NB4 (cell line): ENCODE measurements around the gene EMD.

Source experiments
- DNase-seq: peaks from one replicate; pipeline ENCODE4 v3.0.0; 2010; ENCODE audit warnings: low read depth
- H3K4me3 ChIP-seq: one replicate; pipeline ENCODE4 v1.5.1; 2011; ENCODE audit warnings: mild to moderate bottlenecking, low read depth, low read length, moderate library complexity
- CTCF ChIP-seq: IDR thresholded peaks from one replicate; pipeline ENCODE4 v1.5.1; 2012; ENCODE audit warnings: low read depth, low read length
- MAX ChIP-seq: IDR thresholded peaks from 2 replicates; pipeline ENCODE4 v1.6.1; 2011; ENCODE audit warnings: low read depth, low read length
- MYC ChIP-seq: IDR thresholded peaks from 2 replicates; pipeline ENCODE4 v1.6.1; 2011; ENCODE audit warnings: low read depth, low read length
- POLR2A ChIP-seq: IDR thresholded peaks from 2 replicates; pipeline ENCODE4 v1.6.1; 2011; ENCODE audit warnings: mild to moderate bottlenecking; ENCODE audit not compliant: insufficient read length; ENCODE audit errors: extremely low read depth

Gene EMD

GRCh38 chrX:154428176-154429171, 49.4 kb downstream of the EMD start, which contains the start of gene ATP6AP1:
ATP6AP1 (plus strand) TSS chrX:154428677; CDS start chrX:154428693, 16 bp downstream.
- TF ChIP-seq MAX (peak; percentile 12; the same call in 1 of the 2 replicates), POLR2A (peak; percentile 28), CTCF (no peak)
- DNase-seq = peak; percentile 95
- peak within 1 kb of the TSS; percentile 66 for H3K4me3 ChIP-seq

- peak overlapping the region; percentile 66 for H3K4me3 ChIP-seq
- no peak for TF ChIP-seq CTCF
- TF ChIP-seq MYC = no peak
- no peak for TF ChIP-seq POLR2A
- no peak for TF ChIP-seq MAX
- DNase-seq = no peak
Observed at GRCh38 chrX:154429711-154430110, 50.6 kb downstream of the EMD start.

- peak overlapping the region; percentile 46 for H3K4me3 ChIP-seq
- DNase-seq = peak; percentile 42
- TF ChIP-seq POLR2A (no peak), MAX (no peak), MYC (no peak), CTCF (no peak)
Observed at GRCh38 chrX:154430479-154430878, 51.4 kb downstream of the EMD start.

GRCh38 chrX:154430916-154431315, 51.8 kb downstream of the EMD start:
- H3K4me3 ChIP-seq = peak overlapping the region; percentile 46
- TF ChIP-seq MYC (no peak), CTCF (no peak), POLR2A (no peak), MAX (no peak)
- DNase-seq = peak; percentile 81
